SK-N-SH (cell line): Measurements from ENCODE around the gene SKI. TPM values are rescaled to one million over a fixed set of nuclear protein-coding genes. Genes with fewer than 3 reads are reported as not detected.
A peak's percentile ranks its signal among the peaks of the same experiment; 100 is the strongest.

Experiments used
- CTCF ChIA-PET: fragments of 300-600, 350-600 bp; formaldehyde crosslinking; extraction: SDS; loops from one replicate; lab custom pipeline; 2021; lab: Yijun Ruan, JAX
- POLR2A ChIA-PET: fragments of 350-600 bp; sonication (Branson Sonifier 250); formaldehyde crosslinking; extraction: SDS; loops from one replicate; lab custom pipeline; 2020; ENCODE audit warnings: antibody characterized with exemption, inconsistent platforms; lab: Yijun Ruan, JAX
- DNase-seq: peaks from one replicate; pipeline ENCODE4 v3.0.0; 2012
- H2AFZ ChIP-seq: fragments of 200-600 bp; sonication (generic); 2 replicates; pipeline ENCODE4 v1.8.1; 2016; ENCODE audit warnings: antibody characterized with exemption, mild to moderate bottlenecking, low read depth
- H3F3A ChIP-seq: fragments of 200-600 bp; sonication (generic); replicated peaks from 2 replicates; pipeline ENCODE3; 2016; ENCODE audit warnings: antibody characterized with exemption, mild to moderate bottlenecking; ENCODE audit not compliant: insufficient read depth
- H3K27ac ChIP-seq, 2 experiments: fragments of 200-500 bp in 1 of 2; fragments of 200-600 bp in 1 of 2; sonication (Bioruptor generic) in 1 of 2; sonication (generic), shearing (Covaris generic) in 1 of 2; 2 replicates each; pipeline versions ENCODE4 v1.5.1 to v1.6.1; 2014 to 2016; ENCODE audit warnings: low read depth in 2 of 2, inconsistent platforms in 1 of 2, low read length in 1 of 2, mild to moderate bottlenecking in 1 of 2, mixed read lengths in 1 of 2
- H3K27me3 ChIP-seq: fragments of 200-600 bp; sonication (generic), shearing (Covaris generic); 2 replicates; pipeline ENCODE4 v1.6.1; 2016; ENCODE audit warnings: mixed run types; ENCODE audit not compliant: insufficient read depth
- H3K36me3 ChIP-seq, 2 experiments: fragments of 200-500 bp in 1 of 2; fragments of 200-600 bp in 1 of 2; sonication (Bioruptor generic) in 1 of 2; sonication (generic) in 1 of 2; replicated peaks in 1 of 2; 2 replicates each; pipeline versions ENCODE3 to v1.5.1; 2014 to 2016; ENCODE audit warnings: low read length in 1 of 2, mild to moderate bottlenecking in 1 of 2; ENCODE audit not compliant: insufficient read depth in 2 of 2, control insufficient read depth in 1 of 2
- H3K4me1 ChIP-seq, 2 experiments: fragments of 200-500 bp in 1 of 2; fragments of 200-600 bp in 1 of 2; sonication (Bioruptor generic) in 1 of 2; sonication (generic), shearing (Covaris generic) in 1 of 2; 2 replicates each; pipeline versions ENCODE4 v1.5.1 to v1.6.1; 2014 to 2016; ENCODE audit warnings: low read depth in 1 of 2, low read length in 1 of 2, mixed run types in 1 of 2; ENCODE audit not compliant: insufficient read depth in 2 of 2, control insufficient read depth in 1 of 2
- H3K4me2 ChIP-seq: fragments of 200-600 bp; sonication (generic), shearing (Covaris generic); 2 replicates; pipeline ENCODE4 v1.6.1; 2017; ENCODE audit warnings: mixed run types
- H3K4me3 ChIP-seq, 2 experiments: fragments of 200-500 bp in 1 of 2; fragments of 200-600 bp in 1 of 2; sonication (Bioruptor generic) in 1 of 2; sonication (generic), shearing (Covaris generic) in 1 of 2; 2 replicates each; pipeline versions ENCODE4 v1.5.1 to v1.8.1; 2014 to 2016; ENCODE audit warnings: low read depth in 2 of 2, inconsistent platforms in 1 of 2, low read length in 1 of 2, mild to moderate bottlenecking in 1 of 2, mixed read lengths in 1 of 2, moderate library complexity in 1 of 2
- H3K79me2 ChIP-seq: fragments of 200-600 bp; sonication (generic); 2 replicates; pipeline ENCODE4 v1.8.1; 2017; ENCODE audit warnings: mild to moderate bottlenecking; ENCODE audit not compliant: insufficient read depth
- H3K9ac ChIP-seq: fragments of 200-600 bp; sonication (generic); 2 replicates; pipeline ENCODE4 v1.6.1; 2017; ENCODE audit warnings: mixed run types
- H3K9me2 ChIP-seq: fragments of 200-600 bp; sonication (generic); 2 replicates; pipeline ENCODE4 v1.6.1; 2017; ENCODE audit warnings: mixed run types
- H3K9me3 ChIP-seq: fragments of 200-600 bp; sonication (generic); 2 replicates; pipeline ENCODE4 v1.6.1; 2017; ENCODE audit warnings: mixed run types, mild to moderate bottlenecking, moderate library complexity
- H4K20me1 ChIP-seq: fragments of 200-600 bp; sonication (generic); 2 replicates; pipeline ENCODE4 v1.6.1; 2017; ENCODE audit warnings: mild to moderate bottlenecking, mixed run types; ENCODE audit not compliant: insufficient read depth
- CTCF ChIP-seq: fragments of 200-600 bp; sonication (generic); IDR thresholded peaks from 2 replicates; pipeline ENCODE4 v1.6.1; 2017; ENCODE audit warnings: antibody characterized with exemption, mild to moderate bottlenecking, moderate library complexity
- GABPA ChIP-seq: IDR thresholded peaks from 2 replicates; pipeline ENCODE4 v1.4.0; 2012; ENCODE audit warnings: low read depth, mild to moderate bottlenecking
- NRF1 ChIP-seq: IDR thresholded peaks from 2 replicates; pipeline ENCODE4 v1.6.1; 2012; ENCODE audit warnings: low read depth, mild to moderate bottlenecking, low read length
- POLR2AphosphoS5 ChIP-seq: IDR thresholded peaks from 2 replicates; pipeline ENCODE4 v1.6.1; 2012; ENCODE audit warnings: low read depth, low read length
- RAD21 ChIP-seq: IDR thresholded peaks from 2 replicates; pipeline ENCODE4 v1.6.1; 2012; ENCODE audit warnings: mild to moderate bottlenecking, low read length
- REST ChIP-seq: IDR thresholded peaks from 2 replicates; pipeline ENCODE4 v1.6.1; 2012; ENCODE audit warnings: mild to moderate bottlenecking, low read depth, low read length, moderate library complexity
- SIN3A ChIP-seq: IDR thresholded peaks from 2 replicates; pipeline ENCODE4 v1.6.1; 2012; ENCODE audit warnings: low read depth, mild to moderate bottlenecking, low read length, moderate library complexity, borderline replicate concordance
- SMC3 ChIP-seq: IDR thresholded peaks from 2 replicates; pipeline ENCODE4 v1.6.1; 2012; ENCODE audit warnings: low read depth, low read length, improper control_type of control experiment
- TAF1 ChIP-seq: IDR thresholded peaks from 2 replicates; pipeline ENCODE4 v1.6.1; 2012; ENCODE audit warnings: low read depth, mild to moderate bottlenecking, low read length, moderate library complexity, borderline replicate concordance
- TEAD4 ChIP-seq: IDR thresholded peaks from 2 replicates; pipeline ENCODE4 v1.4.0; 2012; ENCODE audit warnings: mild to moderate bottlenecking, borderline replicate concordance; ENCODE audit not compliant: insufficient read depth
- ZBTB33 ChIP-seq: IDR thresholded peaks from 2 replicates; pipeline ENCODE4 v1.4.0; 2012; ENCODE audit warnings: low read depth, borderline replicate concordance
- WGBS: methylation state at CpG from one replicate; pipeline ENCODE4 v1.1.6; 2017; ENCODE audit warnings: low lambda C conversion rate; 5-methylcytosine and 5-hydroxymethylcytosine counted together
- polyA plus RNA-seq, 3 experiments: library from polyadenylated mRNA; depleted of rRNA; stranded (reverse); fragments of >200 nt; gene quantifications; 2 replicates each; pipeline ENCODE4 v1.2.3, GENCODE V29; 2012

SKI gene
- polyA plus RNA-seq, 1 of the 3 experiments (the other 2 are of a cell fraction) = 7.2 TPM

GRCh38 chr1:2192031-2192995 is 35.8 kb upstream of the SKI start:
- DNase-seq = no peak
- Histone ChIP-seq H3K4me2 (peak overlapping the region; percentile 87; the same call in 1 of the 2 replicates), H3K9me2 (no peaks in the 10 kb centered on the region), H3F3A (peaks cover 4% of the 10 kb centered on the region), H3K79me2 (peaks cover 46% of the 10 kb centered on the region), H4K20me1 (no peaks in the 10 kb centered on the region), H3K9ac (no peak overlapping the region), H3K27ac (peak overlapping the region in 1 of 2 experiments; percentile 3; a peak in 1 of 4 replicates), H3K36me3 (peaks cover 0 to 7% of the 10 kb centered on the region in 2 experiments), H3K9me3 (no peaks in the 10 kb centered on the region), H3K4me1 (peaks cover 0 to 42% of the 10 kb centered on the region in 2 experiments; a peak in 1 of 4 replicates), H3K4me3 (0 out of 4 replicates have a peak overlapping the region, but pooled peaks of 1 of the 2 experiments have one; percentile 12), H2AFZ (no peak overlapping the region), H3K27me3 (no peaks in the 10 kb centered on the region)
- ChIA-PET CTCF (interaction anchor here (0.8 to 7.2 kb wide), 4 partner anchors 17 to 267 kb away, joined by 3 to 53 read pairs (median 20); no protein-coding TSS in a partner anchor), POLR2A (interaction anchor here (0.5 kb wide), 1 partner anchor 18 kb away, joined by 3 read pairs; no protein-coding TSS in a partner anchor)
- TF ChIP-seq TAF1 (no peak), CTCF (no peak), TEAD4 (no peak), NRF1 (no peak), ZBTB33 (no peak), SMC3 (no peak), REST (no peak), RAD21 (no peak), GABPA (no peak), SIN3A (no peak), POLR2AphosphoS5 (no peak)
- 88% methylated on average over 26 of the region's 30 CpGs for WGBS
